ENCODE results near the gene SARNP. TPM values are rescaled to one million over a fixed set of nuclear protein-coding genes. Genes with fewer than 3 reads are reported as not detected.

Gene SARNP
- polyA plus RNA-seq, 1 of the 3 experiments (the other 2 are of a cell fraction): 65.8 TPM

- TF ChIP-seq ZBTB33 (IDR thresholded peaks at IDR 0.05; ENCODE audit: borderline replicate concordance, low read depth) (no peak), TEAD4 (IDR thresholded peaks at IDR 0.05; ENCODE audit: borderline replicate concordance, insufficient read depth) (no peak), SMC3 (IDR thresholded peaks at IDR 0.05; ENCODE audit: low read depth, low read length) (no peak), FOSL2 (IDR thresholded peaks at IDR 0.05; ENCODE audit: borderline replicate concordance, low read depth) (no peak), EZH2phosphoT487 (IDR thresholded peaks at IDR 0.05; ENCODE audit: borderline replicate concordance, low read depth) (no peak), TAF1 (IDR thresholded peaks at IDR 0.05; ENCODE audit: borderline replicate concordance, low read depth, low read length) (no peak), FOXM1 (IDR thresholded peaks at IDR 0.05; ENCODE audit: low read depth) (no peak), CHD2 (IDR thresholded peaks at IDR 0.05; ENCODE audit: low read length, partially characterized antibody) (no peak), IRF3 (IDR thresholded peaks at IDR 0.05; ENCODE audit: low read depth, low read length) (no peak), GATA2 (CRISPR knock-in tag; IDR thresholded peaks at IDR 0.05) (peak; percentile 88), RCOR1 (IDR thresholded peaks at IDR 0.05; ENCODE audit: low read length) (peak; percentile 64; the same call in 1 of the 2 replicates)
Measured at GRCh38 chr12:55727643-55728185, 89.8 kb downstream of the SARNP start (continued).

- DNase-seq: no peak
- Histone ChIP-seq H3K36me3 (replicated peaks in 1 of 2; ENCODE audit: control insufficient read depth in 1 of 2, insufficient read depth in 2 of 2, low read length in 1 of 2) (peaks cover 34% of the 10 kb centered on the region in 2 experiments), H3K9me2 (no peaks in the 10 kb centered on the region), H3K27ac (ENCODE audit: low read depth in 2 of 2, low read length in 1 of 2) (peak overlapping the region; percentile 97 to 100; a peak in 1 of 4 replicates), H4K20me1 (ENCODE audit: insufficient read depth) (peaks cover 45% of the 10 kb centered on the region), H3K27me3 (ENCODE audit: insufficient read depth) (no peaks in the 10 kb centered on the region), H3K4me3 (ENCODE audit: low read depth in 2 of 2, low read length in 1 of 2) (peak overlapping the region; percentile 74 to 97), H2AFZ (ENCODE audit: low read depth) (no peak overlapping the region), H3F3A (replicated peaks; ENCODE audit: insufficient read depth) (peaks cover 48% of the 10 kb centered on the region), H3K79me2 (ENCODE audit: insufficient read depth) (peaks cover 47% of the 10 kb centered on the region), H3K9ac (peak overlapping the region; percentile 83; the same call in 1 of the 2 replicates), H3K4me2 (peak overlapping the region; percentile 97), H3K4me1 (ENCODE audit: control insufficient read depth in 1 of 2, insufficient read depth in 2 of 2, low read depth in 1 of 2, low read length in 1 of 2) (peaks cover 0 to 26% of the 10 kb centered on the region in 2 experiments; a peak in 1 of 4 replicates), H3K9me3 (no peaks in the 10 kb centered on the region)
- TF ChIP-seq NRF1 (IDR thresholded peaks at IDR 0.05; ENCODE audit: low read depth, low read length) (no peak), CTCF (IDR thresholded peaks at IDR 0.05) (no peak)
- ChIA-PET POLR2A (no interaction called here), CTCF (interaction anchor here (0.8 to 4.6 kb wide), 5 partner anchors 9 to 70 kb away, joined by 3 to 47 read pairs (median 4); no protein-coding TSS in a partner anchor)
- WGBS (ENCODE audit: low lambda C conversion rate): 87% methylated on average over 8 of the region's 10 CpGs
Measured at GRCh38 chr12:55726971-55727370, 90.6 kb downstream of the SARNP start.

Measured in SK-N-SH (cell line).